GM19397 (cell line): ENCODE results near the gene MIS18BP1.
"Not testable (repeated sequence)": the region's sequence is repeated elsewhere in the genome, so short reads cannot be mapped to it uniquely, and the experiment has no call there.

ENCODE experiments used
- ATAC-seq: cut with Tn5 transposase; IDR thresholded peaks from one replicate; pipeline ENCODE4 v1.9.1; 2021; ENCODE audit warnings: mild to moderate bottlenecking, moderate library complexity; ENCODE audit not compliant: unreplicated experiment

The MIS18BP1 gene

DNA sequence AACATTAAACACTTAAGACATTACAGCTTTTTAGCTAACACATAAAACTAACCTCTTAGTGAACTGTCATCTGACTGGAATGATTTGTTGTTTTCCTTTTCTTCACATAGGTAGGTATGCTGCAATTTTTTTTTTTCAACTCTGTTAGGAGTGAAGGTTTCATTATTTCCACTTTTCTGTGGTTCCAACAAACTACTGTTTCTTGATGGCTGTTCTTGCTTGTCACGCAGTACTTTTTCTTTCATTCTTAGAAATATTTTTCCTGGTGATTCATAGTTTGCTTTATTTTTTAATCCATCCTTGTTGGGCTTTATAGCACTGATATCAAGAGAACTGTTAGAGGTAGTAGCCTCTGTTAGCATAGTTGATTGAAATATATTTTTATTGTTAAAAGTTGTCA is 6.3 kb downstream of the MIS18BP1 start:
- ATAC-seq = no peak

DNA sequence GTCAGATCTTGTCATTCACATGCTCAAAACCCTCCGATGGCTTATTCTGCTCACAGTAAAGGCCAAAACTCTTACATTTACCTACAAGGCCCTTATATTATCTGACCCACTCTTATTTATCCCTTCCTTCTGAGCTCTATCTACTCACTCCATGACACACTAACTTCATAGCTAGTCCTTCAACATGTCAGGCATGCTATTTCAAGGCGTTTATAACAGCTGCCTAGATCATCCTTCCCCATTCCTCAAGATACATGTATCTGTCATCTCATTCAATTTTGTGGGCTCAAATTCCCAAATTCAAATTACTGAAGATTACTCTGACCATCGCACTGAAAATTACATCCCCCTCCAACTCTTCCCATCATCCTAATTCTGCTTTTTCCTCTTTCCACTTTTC is 6.9 kb downstream of the MIS18BP1 start:
- ATAC-seq = no peak

DNA sequence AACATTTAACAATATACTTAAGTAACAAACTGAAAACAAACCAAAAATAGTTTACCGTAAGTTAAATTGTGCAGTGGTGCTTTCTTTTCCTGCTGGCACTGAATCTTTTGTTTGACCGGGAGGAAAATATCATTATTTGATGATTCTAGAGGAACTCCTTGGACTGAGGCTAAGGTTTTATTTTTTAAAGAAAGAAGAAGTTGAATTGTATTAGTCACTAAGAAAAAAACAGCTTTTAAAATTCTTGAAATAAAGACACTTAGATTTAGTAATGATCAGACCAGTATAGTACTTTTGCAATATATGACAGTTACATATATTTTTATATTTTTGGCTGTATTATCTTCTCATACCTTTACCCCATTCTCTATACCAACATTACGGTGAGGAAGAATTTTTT is 10.3 kb downstream of the MIS18BP1 start:
- no peak for ATAC-seq

DNA sequence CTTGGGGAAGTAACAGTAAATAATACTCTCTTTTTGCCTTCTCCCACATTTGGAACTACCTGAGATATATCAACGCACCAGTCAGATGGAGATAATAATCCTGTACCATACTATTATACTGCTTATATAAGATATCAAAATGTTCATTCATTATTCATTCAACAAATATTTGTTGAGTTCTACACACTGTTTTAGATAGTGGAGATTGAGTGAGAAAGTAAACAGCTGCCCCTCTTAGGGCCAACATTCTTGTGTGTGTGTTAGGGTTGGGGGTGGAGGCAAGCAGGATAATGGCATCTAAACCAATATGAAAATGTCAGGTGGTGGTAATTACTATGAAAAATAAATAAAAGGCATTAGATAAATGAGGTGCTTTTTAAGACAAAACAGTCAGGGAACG is 14.0 kb downstream of the MIS18BP1 start:
- no peak for ATAC-seq

GRCh38 chr14:45227566-45227965 is 25.4 kb downstream of the MIS18BP1 start:
- no peak for ATAC-seq

DNA sequence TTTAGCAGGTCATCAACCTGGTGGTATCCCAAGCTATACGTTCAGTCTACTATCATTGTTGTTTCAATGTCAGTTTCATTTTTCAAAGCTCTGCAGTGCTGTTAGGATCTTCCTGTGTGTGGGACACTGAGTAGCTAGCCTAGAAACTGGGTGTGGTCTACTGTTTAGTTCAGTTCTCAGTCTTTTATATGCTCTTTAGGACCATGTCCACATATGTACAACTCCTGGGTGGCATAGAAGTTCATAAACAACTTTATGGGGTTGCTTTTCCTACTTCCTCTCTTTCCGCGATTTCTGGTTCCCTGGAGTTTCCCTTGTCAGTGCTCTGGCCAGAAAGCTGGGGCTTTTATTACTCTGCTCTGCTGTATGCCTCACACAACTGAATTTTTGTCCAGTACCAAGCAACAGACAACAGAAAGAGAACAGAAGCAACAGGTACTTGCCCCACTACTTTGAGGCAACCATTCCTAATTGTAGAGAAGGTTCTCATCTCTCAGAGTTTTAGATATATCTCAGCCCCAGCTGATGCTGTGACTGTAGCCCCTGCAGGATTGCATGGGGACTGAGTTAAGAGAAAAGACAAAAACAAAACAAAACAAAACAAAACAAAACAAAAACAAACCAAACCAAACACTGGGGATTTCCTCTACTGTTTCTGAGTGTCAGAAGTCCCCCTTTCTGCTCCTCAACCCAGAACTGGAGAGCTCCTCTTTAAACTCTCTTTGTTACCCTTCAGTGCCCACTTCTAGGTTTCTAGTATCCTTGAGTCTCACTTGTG is 30.3 kb downstream of the MIS18BP1 start:
- ATAC-seq = peak; percentile 53

GRCh38 chr14:45214341-45214740 is 38.7 kb downstream of the MIS18BP1 start:
- not testable (repeated sequence) for ATAC-seq

DNA sequence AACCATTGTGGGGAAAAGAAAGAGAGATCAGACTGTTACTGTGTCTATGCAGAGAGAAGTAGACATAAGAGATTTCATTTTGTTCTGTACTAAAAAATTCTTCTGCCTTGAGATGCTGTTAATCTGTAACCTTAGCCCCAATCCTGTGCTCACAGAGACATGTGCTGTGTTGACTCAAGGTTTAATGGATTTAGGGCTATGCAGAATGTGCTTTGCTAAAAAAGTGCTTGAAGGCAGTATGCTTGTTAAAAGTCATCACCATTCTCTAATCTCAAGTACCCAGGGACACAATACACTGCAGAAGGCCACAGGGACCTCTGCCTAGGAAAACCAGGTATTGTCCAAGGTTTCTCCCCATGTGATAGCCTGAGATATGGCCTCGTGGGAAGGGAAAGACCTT is 39.3 kb downstream of the MIS18BP1 start:
- ATAC-seq = not testable (repeated sequence)

- no peak for ATAC-seq
Measured at GRCh38 chr14:45212231-45212630, 40.8 kb downstream of the MIS18BP1 start.

GRCh38 chr14:45211295-45211694 is 41.7 kb downstream of the MIS18BP1 start:
- ATAC-seq = no peak

- no peak for ATAC-seq
Measured at GRCh38 chr14:45210159-45210558, 42.8 kb downstream of the MIS18BP1 start.

- ATAC-seq = no peak
Measured at GRCh38 chr14:45204241-45204640, 48.8 kb downstream of the MIS18BP1 start.

DNA sequence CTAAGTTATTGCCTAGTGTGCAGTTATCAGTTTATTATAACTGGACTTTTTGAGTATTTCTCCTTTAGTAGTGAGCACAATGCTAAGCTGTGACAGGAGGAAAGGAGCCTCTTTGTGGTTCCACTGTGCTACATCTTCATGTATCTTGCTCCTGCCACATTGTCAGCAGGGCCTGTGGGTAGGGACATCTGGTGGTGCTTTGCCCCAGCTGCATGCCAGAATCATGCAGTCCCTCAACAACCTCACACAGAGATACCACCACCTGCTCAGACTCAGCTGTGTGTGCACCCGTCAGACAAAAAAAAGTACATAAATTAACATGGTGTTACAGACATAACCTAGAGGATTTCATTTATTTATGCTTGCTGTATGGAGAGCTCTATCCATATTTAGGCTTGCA is 51.1 kb downstream of the MIS18BP1 start:
- ATAC-seq = peak; percentile 77

DNA sequence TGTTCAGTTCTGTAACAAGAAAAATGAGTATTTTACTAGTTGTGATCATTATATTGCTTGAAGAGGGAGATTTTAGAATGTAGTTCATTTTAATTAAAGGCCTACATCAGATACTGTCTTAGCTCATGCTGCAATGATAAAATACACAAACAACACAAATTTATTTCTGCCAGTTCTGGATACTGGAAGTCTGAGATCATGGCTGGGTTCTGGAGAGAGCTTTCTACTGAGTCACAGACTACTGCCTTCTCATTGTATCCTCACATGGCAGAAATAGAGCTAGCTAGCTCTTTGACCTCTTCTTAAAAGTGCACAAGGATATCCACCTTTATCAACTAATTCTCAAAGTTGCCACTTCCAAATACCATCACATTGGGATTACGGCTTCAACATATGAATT is 53.8 kb downstream of the MIS18BP1 start:
- ATAC-seq = no peak

DNA sequence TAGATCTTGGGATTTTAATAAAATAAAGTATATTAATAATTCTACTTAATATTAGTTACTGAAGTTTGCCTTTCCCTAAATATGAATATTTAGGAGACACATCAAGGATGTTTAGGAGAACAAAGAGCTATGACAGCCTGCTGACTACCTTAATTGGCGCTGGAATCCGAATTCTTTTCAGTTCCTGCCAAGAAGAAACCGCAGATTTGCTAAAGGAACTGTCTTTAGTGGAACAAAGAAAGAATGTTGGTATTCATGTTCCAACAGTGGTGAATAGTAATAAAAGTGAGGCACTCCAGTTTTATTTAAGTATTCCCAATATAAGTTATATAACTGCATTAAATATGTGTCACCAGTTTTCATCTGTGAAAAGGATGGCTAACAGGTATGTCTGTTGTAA is 54.5 kb downstream of the MIS18BP1 start:
- no peak for ATAC-seq

GRCh38 chr14:45194964-45195363 is 58.0 kb downstream of the MIS18BP1 start:
- no peak for ATAC-seq

- ATAC-seq = no peak
Measured at GRCh38 chr14:45185100-45185814, 67.7 kb downstream of the MIS18BP1 start.

DNA sequence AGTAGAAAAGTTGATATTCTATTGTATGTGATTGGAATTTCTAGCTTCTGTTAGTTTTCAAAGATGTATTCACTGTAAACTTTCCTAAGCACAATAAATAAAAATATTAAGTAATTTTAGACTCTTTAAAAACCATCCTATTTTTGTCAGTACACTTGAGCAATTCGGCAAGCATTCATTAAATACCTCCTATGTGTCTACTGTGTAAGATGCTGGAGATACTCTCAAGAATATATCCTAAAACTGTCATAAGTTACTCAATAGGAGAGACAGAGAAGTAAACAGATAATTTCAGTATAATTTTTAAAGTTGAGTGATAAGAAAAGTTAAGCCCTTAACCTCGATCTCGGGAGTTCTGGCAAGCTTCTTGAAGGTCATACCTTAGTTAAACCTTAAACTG is 71.2 kb downstream of the MIS18BP1 start:
- no peak for ATAC-seq

DNA sequence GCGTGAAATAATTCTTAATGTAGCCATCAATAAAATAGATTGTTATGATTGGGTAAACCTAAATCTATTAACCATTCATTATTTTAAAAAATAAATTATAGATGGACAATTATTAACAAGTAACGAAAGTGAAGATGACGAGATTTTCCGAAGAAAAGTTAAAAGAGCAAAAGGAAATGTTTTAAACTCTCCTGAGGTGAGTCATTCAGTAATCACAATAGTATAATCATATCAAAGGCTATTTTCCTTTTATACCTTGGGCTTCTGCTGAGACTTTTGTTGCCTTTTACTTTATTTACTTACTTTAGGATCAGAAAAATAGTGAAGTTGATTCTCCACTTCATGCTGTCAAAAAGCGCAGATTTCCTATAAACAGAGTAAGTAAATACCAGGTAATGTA is 71.7 kb downstream of the MIS18BP1 start:
- ATAC-seq = no peak

- no peak for ATAC-seq
Measured at GRCh38 chr14:45177076-45177475, 75.9 kb downstream of the MIS18BP1 start.

DNA sequence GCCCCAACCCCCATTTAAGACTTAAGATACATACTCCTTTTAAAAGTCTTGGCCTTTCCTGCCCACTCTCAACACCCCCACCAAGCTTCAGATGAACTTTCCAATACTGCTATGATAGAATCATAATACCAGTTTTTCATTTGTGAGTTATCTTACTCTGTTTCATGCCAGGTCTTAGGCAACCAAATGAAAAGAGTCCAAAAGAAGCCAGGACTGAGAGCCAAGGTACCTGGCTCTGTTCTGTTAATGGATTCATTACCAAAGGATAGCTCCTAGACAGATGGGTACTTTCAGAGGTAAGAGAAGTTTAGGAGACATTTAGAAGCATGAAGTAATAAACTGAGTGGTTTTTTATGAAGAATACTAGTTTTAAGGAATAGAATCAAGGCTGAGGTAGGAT is 83.1 kb downstream of the MIS18BP1 start:
- ATAC-seq = no peak

- no peak for ATAC-seq
Measured at GRCh38 chr14:45156067-45156466, 96.9 kb downstream of the MIS18BP1 start.
